ENCODE results near the gene ERCC6L.

ERCC6L gene

GRCh38 chrX:72181178-72182125 lies 57.4 kb downstream of the ERCC6L start, which contains the start of gene PIN4:
TSS of gene PIN4 (plus strand) at chrX:72181757. CDS start at chrX:72181786, 29 bp downstream.
- TF ChIP-seq CTCF (IDR thresholded peaks at IDR 0.05): no peak

GRCh38 chrX:72180539-72180938 lies 58.3 kb downstream of the ERCC6L start:
- no peak for TF ChIP-seq CTCF (IDR thresholded peaks at IDR 0.05)

- TF ChIP-seq CTCF (IDR thresholded peaks at IDR 0.05): no peak
Measured at GRCh38 chrX:72176981-72177380, 61.8 kb downstream of the ERCC6L start.

GRCh38 chrX:72169008-72169728 lies 69.7 kb downstream of the ERCC6L start:
- no peak for TF ChIP-seq CTCF (IDR thresholded peaks at IDR 0.05)

GRCh38 chrX:72165551-72165950 lies 73.3 kb downstream of the ERCC6L start:
- no peak for TF ChIP-seq CTCF (IDR thresholded peaks at IDR 0.05)

- TF ChIP-seq CTCF (IDR thresholded peaks at IDR 0.05): no peak
Measured at GRCh38 chrX:72159769-72160168, 79.1 kb downstream of the ERCC6L start.

GRCh38 chrX:72158773-72159172 lies 80.1 kb downstream of the ERCC6L start:
- no peak for TF ChIP-seq CTCF (IDR thresholded peaks at IDR 0.05)

Data from LNCAP (cell line).